HEK293T (cell line): Measurements from ENCODE around the gene ATG9B.

Experiments used
- ARNT ChIP-seq: fragments of 450-650 bp; IDR thresholded peaks from 2 replicates; pipeline ENCODE4 v1.6.1; 2017; ENCODE audit warnings: mild to moderate bottlenecking
- CTBP1 ChIP-seq: fragments of 450-650 bp; IDR thresholded peaks from 2 replicates; pipeline ENCODE4 v1.6.1; 2016; ENCODE audit warnings: borderline replicate concordance
- ELF4 ChIP-seq: fragments of 450-650 bp; IDR thresholded peaks from 2 replicates; pipeline ENCODE4 v1.6.1; 2017; ENCODE audit warnings: antibody characterized with exemption
- FOXA1 ChIP-seq: fragments of 450-650 bp; IDR thresholded peaks from 2 replicates; pipeline ENCODE4 v1.6.1; 2016; ENCODE audit warnings: mild to moderate bottlenecking
- FOXM1 ChIP-seq: fragments of 450-650 bp; IDR thresholded peaks from 2 replicates; pipeline ENCODE4 v1.6.1; 2017; ENCODE audit warnings: mild to moderate bottlenecking, borderline replicate concordance
- HDGF ChIP-seq: fragments of 450-650 bp; IDR thresholded peaks from 2 replicates; pipeline ENCODE4 v1.6.1; 2017; ENCODE audit warnings: antibody characterized with exemption, borderline replicate concordance
- L3MBTL2 ChIP-seq: fragments of 450-650 bp; conservative IDR thresholded peaks from 2 replicates; pipeline ENCODE4 v1.6.1; 2016; ENCODE audit warnings: mild to moderate bottlenecking
- PKNOX1 ChIP-seq: fragments of 450-650 bp; IDR thresholded peaks from 2 replicates; pipeline ENCODE4 v1.6.1; 2016
- SUZ12 ChIP-seq: fragments of 450-650 bp; IDR thresholded peaks from 2 replicates; pipeline ENCODE4 v1.6.1; 2016; ENCODE audit warnings: mild to moderate bottlenecking
- TARDBP ChIP-seq: fragments of 450-650 bp; IDR thresholded peaks from 2 replicates; pipeline ENCODE4 v1.6.1; 2016
- ZNF384 ChIP-seq: fragments of 450-650 bp; IDR thresholded peaks from 2 replicates; pipeline ENCODE4 v1.6.1; 2016

- no peak for TF ChIP-seq PKNOX1
- no peak for TF ChIP-seq ZNF384
- no peak for TF ChIP-seq FOXA1
- TF ChIP-seq SUZ12 = no peak
- TF ChIP-seq FOXM1 = no peak
- no peak for TF ChIP-seq TARDBP
- TF ChIP-seq L3MBTL2 = no peak
- TF ChIP-seq ARNT = no peak
- no peak for TF ChIP-seq HDGF
- TF ChIP-seq CTBP1 = no peak
- no peak for TF ChIP-seq ELF4
Measured at GRCh38 chr7:150968056-150968733, 56.1 kb downstream of the ATG9B start.
